Testis (tissue), 3 donors: Measurements from ENCODE around the gene ADAM12. TPM values are rescaled to one million over a fixed set of nuclear protein-coding genes. Genes with fewer than 3 reads are reported as not detected.

ENCODE experiments used
- DNase-seq: peaks from one replicate; pipeline ENCODE4 v3.0.0-alpha.2; 2019
- H3K27ac ChIP-seq, 2 donors: fragments of 200-600 bp; sonication (generic); one replicate each; pipeline ENCODE4 v1.5.1; 2019
- H3K27me3 ChIP-seq: fragments of 200-600 bp; sonication (generic); one replicate; pipeline ENCODE4 v1.5.1; 2019
- H3K36me3 ChIP-seq: fragments of 200-600 bp; sonication (generic); one replicate; pipeline ENCODE4 v1.5.1; 2017; ENCODE audit warnings: low read depth; ENCODE audit errors: missing control alignments
- H3K4me1 ChIP-seq: fragments of 200-600 bp; sonication (generic); one replicate; pipeline ENCODE4 v1.5.1; 2019
- H3K4me3 ChIP-seq, 2 donors: fragments of 200-600 bp; sonication (generic); one replicate each; pipeline ENCODE4 v1.5.1; 2017 to 2019
- H3K9me3 ChIP-seq: fragments of 200-600 bp; sonication (generic); one replicate; pipeline ENCODE4 v1.5.1; 2017
- CTCF ChIP-seq, 3 experiments: fragments of 450-650 bp in 2 of 3; fragments of 200-600 bp in 1 of 3; sonication (generic) in 1 of 3; IDR thresholded peaks; one replicate each; pipeline ENCODE4 v1.5.1; 2016 to 2019; ENCODE audit warnings: antibody characterized with exemption in 3 of 3, mild to moderate bottlenecking in 2 of 3, moderate library complexity in 1 of 3
- POLR2A ChIP-seq: fragments of 450-650 bp; IDR thresholded peaks from one replicate; pipeline ENCODE4 v1.6.1; 2017; ENCODE audit warnings: antibody characterized with exemption, mild to moderate bottlenecking, moderate library complexity
- WGBS, 2 donors: methylation state at CpG; one replicate each; pipeline ENCODE4 v1.1.5; 2018; 5-methylcytosine and 5-hydroxymethylcytosine counted together
- intact Hi-C: fragments of 100-400 bp; cut with DNase I; formaldehyde crosslinking; loops from one replicate; pipeline ENCODE4 v1.15.1; 2023; ENCODE audit warnings: low total_unique reads
- polyA plus RNA-seq: library from polyadenylated mRNA; stranded (reverse); fragments of 350-450 nt; fragmentation: Illumina TruSeq; extraction: RNeasy Lipid Tissue Mini Kit (QIAGEN cat#74804); gene quantifications from one replicate; pipeline ENCODE4 v1.2.3, GENCODE V29; 2014; ENCODE audit warnings: low read depth, low replicate concordance; ENCODE audit not compliant: insufficient read depth
- total RNA-seq, 2 donors: library from RNA; depleted of rRNA; stranded (reverse); fragments of >200 nt; gene quantifications; one replicate each; pipeline ENCODE4 v1.2.3, GENCODE V29; 2016

Gene ADAM12
- total and polyA plus RNA-seq, 3 donors from 2014 or later, result 2.8 to 9.2 (median 6.1) TPM

- Histone ChIP-seq H3K27me3 (no peaks in the 10 kb centered on the region), H3K36me3 (no peaks in the 10 kb centered on the region), H3K9me3 (no peaks in the 10 kb centered on the region), H3K27ac (peak overlapping the region in 1 of 2 donors; percentile 21), H3K4me3 (no peak overlapping the region), H3K4me1 (no peaks in the 10 kb centered on the region)
- intact Hi-C loops, result no loop called here
- no peak for TF ChIP-seq CTCF (IDR thresholded peaks at IDR 0.05)
- no peak for TF ChIP-seq POLR2A
- DNase-seq, result no peak
- 34 to 42% methylated on average over 11 to 12 of the region's 12 CpGs for WGBS, 2 donors
Observed at GRCh38 chr10:126080879-126081411, 307.3 kb downstream of the ADAM12 start.

- H3K27ac ChIP-seq, result no peak overlapping the region
- no peak for DNase-seq
- no peak for TF ChIP-seq CTCF (IDR thresholded peaks at IDR 0.05)
- TF ChIP-seq POLR2A, result no peak
Observed at GRCh38 chr10:126080291-126080825, 307.9 kb downstream of the ADAM12 start.

DNA sequence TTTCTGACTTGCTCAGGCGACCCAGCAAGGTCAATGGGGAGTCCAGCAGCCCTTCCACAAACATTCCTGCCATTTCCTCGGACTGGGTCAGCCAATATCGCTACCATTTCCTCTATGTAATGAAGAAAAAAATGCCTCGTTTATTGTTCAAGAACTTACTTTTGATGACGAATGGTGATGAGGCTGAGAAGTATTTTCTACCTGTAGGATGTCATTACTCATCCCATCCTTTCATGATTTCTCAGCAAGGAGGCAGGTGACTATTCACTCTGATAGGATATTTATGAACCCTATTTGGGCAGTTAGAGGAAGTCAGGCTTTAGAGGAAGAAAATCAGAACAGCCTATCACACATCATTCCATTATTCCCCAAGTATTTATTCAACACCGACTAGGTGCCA is 313.3 kb downstream of the ADAM12 start:
- no peaks in the 10 kb centered on the region for H3K4me1 ChIP-seq
- H3K36me3 ChIP-seq, result no peaks in the 10 kb centered on the region
- DNase-seq, result no peak
- 90 to 92% methylated on average over 6 of the region's 6 CpGs for WGBS, 2 donors
- H3K27me3 ChIP-seq, result no peaks in the 10 kb centered on the region
- no peak overlapping the region for H3K4me3 ChIP-seq
- no peaks in the 10 kb centered on the region for H3K9me3 ChIP-seq
- no peak overlapping the region for H3K27ac ChIP-seq
- intact Hi-C loops, result no loop called here
- no peak for TF ChIP-seq POLR2A
- TF ChIP-seq CTCF (IDR thresholded peaks at IDR 0.05), result no peak

More at GRCh38 chr10:126080291-126080825, 307.9 kb downstream of the ADAM12 start:
- H3K4me1 ChIP-seq, result no peaks in the 10 kb centered on the region
- WGBS, 2 donors, result 74 to 83% methylated on average over 7 of the region's 7 CpGs
- no peaks in the 10 kb centered on the region for H3K27me3 ChIP-seq
- H3K9me3 ChIP-seq, result no peaks in the 10 kb centered on the region
- H3K4me3 ChIP-seq, result no peak overlapping the region
- intact Hi-C loops, result no loop called here
- no peaks in the 10 kb centered on the region for H3K36me3 ChIP-seq

GRCh38 chr10:126074291-126074690 is 314.0 kb downstream of the ADAM12 start:
- Histone ChIP-seq H3K27me3 (no peaks in the 10 kb centered on the region), H3K4me3 (no peak overlapping the region), H3K4me1 (no peaks in the 10 kb centered on the region), H3K36me3 (no peaks in the 10 kb centered on the region), H3K9me3 (no peaks in the 10 kb centered on the region), H3K27ac (no peak overlapping the region)
- no peak for DNase-seq
- intact Hi-C loops, result no loop called here
- TF ChIP-seq CTCF (IDR thresholded peaks at IDR 0.05) (no peak), POLR2A (no peak)
- 71 to 89% methylated on average over 3 of the region's 3 CpGs for WGBS, 2 donors

- WGBS, 2 donors, result 85 to 96% methylated on average over 1 of the region's 1 CpG
- H3K27me3 ChIP-seq, result no peaks in the 10 kb centered on the region
- no peak overlapping the region for H3K4me3 ChIP-seq
- intact Hi-C loops, result no loop called here
- no peak for DNase-seq
- TF ChIP-seq CTCF (IDR thresholded peaks at IDR 0.05) (no peak), POLR2A (no peak)
- no peaks in the 10 kb centered on the region for H3K4me1 ChIP-seq
- H3K27ac ChIP-seq, result no peak overlapping the region
- H3K36me3 ChIP-seq, result no peaks in the 10 kb centered on the region
- H3K9me3 ChIP-seq, result no peaks in the 10 kb centered on the region
Observed at GRCh38 chr10:126073606-126074005, 314.7 kb downstream of the ADAM12 start.
